Activated naive CD4-positive, alpha-beta T cell treated with anti-CD3 and anti-CD28 coated beads, Interleukin-2, amount 50 U/mL, for 24 hours (primary cell): ENCODE data around the gene GPRC5C.
A peak's percentile ranks its signal among the peaks of the same experiment; 100 is the strongest.

Experiments used
- H3K27ac Mint-ChIP-seq: one replicate; pipeline ENCODE4 v1.8.0; 2021; ENCODE audit warnings: mild to moderate bottlenecking, mixed read lengths
- H3K27me3 Mint-ChIP-seq: one replicate; pipeline ENCODE4 v1.8.0; 2021; ENCODE audit warnings: mixed read lengths
- H3K36me3 Mint-ChIP-seq: one replicate; pipeline ENCODE4 v1.8.0; 2021; ENCODE audit warnings: mixed read lengths
- H3K4me1 Mint-ChIP-seq: one replicate; pipeline ENCODE4 v1.8.0; 2021; ENCODE audit warnings: mixed read lengths
- H3K4me3 Mint-ChIP-seq: one replicate; pipeline ENCODE4 v1.8.0; 2021; ENCODE audit warnings: mild to moderate bottlenecking, mixed read lengths
- H3K9me3 Mint-ChIP-seq: one replicate; pipeline ENCODE4 v1.8.0; 2021; ENCODE audit warnings: mixed read lengths

Gene GPRC5C

GRCh38 chr17:74452033-74452840, 20.3 kb downstream of the GPRC5C start:
- no peak overlapping the region for H3K27ac Mint-ChIP-seq
- H3K4me3 Mint-ChIP-seq = peak overlapping the region; percentile 26

GRCh38 chr17:74452841-74453661, 21.2 kb downstream of the GPRC5C start:
- Mint-ChIP-seq H3K27me3 (no peaks in the 10 kb centered on the region), H3K4me1 (peaks cover 9% of the 10 kb centered on the region), H3K4me3 (peak overlapping the region; percentile 33), H3K9me3 (no peaks in the 10 kb centered on the region), H3K36me3 (no peaks in the 10 kb centered on the region), H3K27ac (no peak overlapping the region)

More at GRCh38 chr17:74452033-74452840, 20.3 kb downstream of the GPRC5C start:
- Mint-ChIP-seq H3K27me3 (no peaks in the 10 kb centered on the region), H3K4me1 (peaks cover 4% of the 10 kb centered on the region), H3K9me3 (no peaks in the 10 kb centered on the region), H3K36me3 (no peaks in the 10 kb centered on the region)

- Mint-ChIP-seq H3K4me3 (peak overlapping the region; percentile 33), H3K27me3 (no peaks in the 10 kb centered on the region), H3K4me1 (peaks cover 9% of the 10 kb centered on the region), H3K36me3 (no peaks in the 10 kb centered on the region), H3K9me3 (no peaks in the 10 kb centered on the region), H3K27ac (no peak overlapping the region)
Measured at GRCh38 chr17:74453665-74454196, 21.8 kb downstream of the GPRC5C start.

GRCh38 chr17:74454197-74455024, 22.5 kb downstream of the GPRC5C start:
- H3K9me3 Mint-ChIP-seq = no peaks in the 10 kb centered on the region
- H3K27me3 Mint-ChIP-seq = no peaks in the 10 kb centered on the region
- no peak overlapping the region for H3K27ac Mint-ChIP-seq
- peaks cover 9% of the 10 kb centered on the region for H3K4me1 Mint-ChIP-seq
- no peaks in the 10 kb centered on the region for H3K36me3 Mint-ChIP-seq
- H3K4me3 Mint-ChIP-seq = no peak overlapping the region

GRCh38 chr17:74455025-74455545, 23.2 kb downstream of the GPRC5C start:
- no peak overlapping the region for H3K27ac Mint-ChIP-seq
- H3K4me1 Mint-ChIP-seq = peaks cover 9% of the 10 kb centered on the region
- H3K27me3 Mint-ChIP-seq = no peaks in the 10 kb centered on the region
- H3K4me3 Mint-ChIP-seq = no peak overlapping the region
- H3K36me3 Mint-ChIP-seq = no peaks in the 10 kb centered on the region
- no peaks in the 10 kb centered on the region for H3K9me3 Mint-ChIP-seq

GRCh38 chr17:74455821-74456220, 23.9 kb downstream of the GPRC5C start:
- H3K27ac Mint-ChIP-seq = no peak overlapping the region
- peaks cover 9% of the 10 kb centered on the region for H3K4me1 Mint-ChIP-seq
- H3K36me3 Mint-ChIP-seq = no peaks in the 10 kb centered on the region
- H3K4me3 Mint-ChIP-seq = no peak overlapping the region
- no peaks in the 10 kb centered on the region for H3K9me3 Mint-ChIP-seq
- H3K27me3 Mint-ChIP-seq = no peaks in the 10 kb centered on the region

- H3K27ac Mint-ChIP-seq = no peak overlapping the region
Measured at GRCh38 chr17:74457146-74457819, 25.4 kb downstream of the GPRC5C start.

GRCh38 chr17:74457820-74458166, 25.9 kb downstream of the GPRC5C start:
- H3K27me3 Mint-ChIP-seq = no peaks in the 10 kb centered on the region

More at GRCh38 chr17:74457146-74457819, 25.4 kb downstream of the GPRC5C start:
- no peaks in the 10 kb centered on the region for H3K27me3 Mint-ChIP-seq
- no peaks in the 10 kb centered on the region for H3K9me3 Mint-ChIP-seq
- peaks cover 15% of the 10 kb centered on the region for H3K4me1 Mint-ChIP-seq
- no peak overlapping the region for H3K4me3 Mint-ChIP-seq
- H3K36me3 Mint-ChIP-seq = no peaks in the 10 kb centered on the region

GRCh38 chr17:74458835-74459234, 26.9 kb downstream of the GPRC5C start:
- Mint-ChIP-seq H3K36me3 (no peaks in the 10 kb centered on the region), H3K27ac (no peak overlapping the region), H3K27me3 (no peaks in the 10 kb centered on the region), H3K9me3 (no peaks in the 10 kb centered on the region), H3K4me3 (no peak overlapping the region), H3K4me1 (peaks cover 31% of the 10 kb centered on the region)

More at GRCh38 chr17:74457820-74458166, 25.9 kb downstream of the GPRC5C start:
- no peaks in the 10 kb centered on the region for H3K36me3 Mint-ChIP-seq
- no peak overlapping the region for H3K27ac Mint-ChIP-seq
- H3K9me3 Mint-ChIP-seq = no peaks in the 10 kb centered on the region
- peaks cover 21% of the 10 kb centered on the region for H3K4me1 Mint-ChIP-seq
- H3K4me3 Mint-ChIP-seq = no peak overlapping the region

GRCh38 chr17:74459622-74460021, 27.7 kb downstream of the GPRC5C start:
- no peak overlapping the region for H3K4me3 Mint-ChIP-seq
- no peak overlapping the region for H3K27ac Mint-ChIP-seq
- no peaks in the 10 kb centered on the region for H3K9me3 Mint-ChIP-seq
- H3K36me3 Mint-ChIP-seq = no peaks in the 10 kb centered on the region
- no peaks in the 10 kb centered on the region for H3K27me3 Mint-ChIP-seq
- H3K4me1 Mint-ChIP-seq = peaks cover 31% of the 10 kb centered on the region

- Mint-ChIP-seq H3K4me1 (peaks cover 31% of the 10 kb centered on the region), H3K27me3 (no peaks in the 10 kb centered on the region), H3K27ac (no peak overlapping the region)
Measured at GRCh38 chr17:74460241-74460640, 28.4 kb downstream of the GPRC5C start.

GRCh38 chr17:74460996-74461395, 29.1 kb downstream of the GPRC5C start:
- Mint-ChIP-seq H3K4me1 (peaks cover 31% of the 10 kb centered on the region), H3K27ac (no peak overlapping the region), H3K27me3 (no peaks in the 10 kb centered on the region), H3K9me3 (no peaks in the 10 kb centered on the region), H3K36me3 (no peaks in the 10 kb centered on the region), H3K4me3 (no peak overlapping the region)

More at GRCh38 chr17:74460241-74460640, 28.4 kb downstream of the GPRC5C start:
- no peaks in the 10 kb centered on the region for H3K9me3 Mint-ChIP-seq
- no peaks in the 10 kb centered on the region for H3K36me3 Mint-ChIP-seq
- no peak overlapping the region for H3K4me3 Mint-ChIP-seq

GRCh38 chr17:74461611-74462010, 29.7 kb downstream of the GPRC5C start:
- H3K36me3 Mint-ChIP-seq = no peaks in the 10 kb centered on the region
- H3K4me1 Mint-ChIP-seq = peaks cover 31% of the 10 kb centered on the region
- no peak overlapping the region for H3K4me3 Mint-ChIP-seq
- no peaks in the 10 kb centered on the region for H3K9me3 Mint-ChIP-seq
- H3K27me3 Mint-ChIP-seq = no peaks in the 10 kb centered on the region
- no peak overlapping the region for H3K27ac Mint-ChIP-seq

GRCh38 chr17:74464730-74465377, 33.0 kb downstream of the GPRC5C start:
- H3K9me3 Mint-ChIP-seq = no peaks in the 10 kb centered on the region
- no peak overlapping the region for H3K4me3 Mint-ChIP-seq
- no peak overlapping the region for H3K27ac Mint-ChIP-seq
- H3K4me1 Mint-ChIP-seq = peaks cover 31% of the 10 kb centered on the region
- H3K36me3 Mint-ChIP-seq = no peaks in the 10 kb centered on the region
- no peaks in the 10 kb centered on the region for H3K27me3 Mint-ChIP-seq
